HG03139 (cell line): ENCODE data around the gene DCHS1.

Experiments
- ATAC-seq: cut with Tn5 transposase; IDR thresholded peaks from one replicate; pipeline ENCODE4 v1.9.1; 2021; ENCODE audit not compliant: unreplicated experiment

DCHS1 gene

GRCh38 chr11:6612213-6613041 lies 43.2 kb downstream of the DCHS1 start, which contains the start of gene TAF10:
TSS of gene TAF10 (minus strand) at chr11:6612216. CDS start at chr11:6612189, 27 bp downstream.
- ATAC-seq = peak; percentile 89

DNA sequence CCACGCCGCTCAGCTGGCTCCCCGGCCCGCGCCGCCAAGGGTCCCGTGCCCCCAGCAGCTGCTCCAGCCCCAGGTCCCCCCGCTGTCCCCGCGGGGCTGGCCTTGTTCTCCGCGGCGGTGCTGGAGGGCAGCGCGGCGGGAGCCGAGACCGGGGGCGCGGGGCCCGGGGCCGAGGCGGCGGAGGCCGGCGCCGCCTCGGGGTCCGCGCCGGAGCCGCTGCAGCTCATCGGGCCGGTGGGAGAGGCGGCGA lies 43.7 kb downstream of the DCHS1 start:
- ATAC-seq = peak; percentile 11

DNA sequence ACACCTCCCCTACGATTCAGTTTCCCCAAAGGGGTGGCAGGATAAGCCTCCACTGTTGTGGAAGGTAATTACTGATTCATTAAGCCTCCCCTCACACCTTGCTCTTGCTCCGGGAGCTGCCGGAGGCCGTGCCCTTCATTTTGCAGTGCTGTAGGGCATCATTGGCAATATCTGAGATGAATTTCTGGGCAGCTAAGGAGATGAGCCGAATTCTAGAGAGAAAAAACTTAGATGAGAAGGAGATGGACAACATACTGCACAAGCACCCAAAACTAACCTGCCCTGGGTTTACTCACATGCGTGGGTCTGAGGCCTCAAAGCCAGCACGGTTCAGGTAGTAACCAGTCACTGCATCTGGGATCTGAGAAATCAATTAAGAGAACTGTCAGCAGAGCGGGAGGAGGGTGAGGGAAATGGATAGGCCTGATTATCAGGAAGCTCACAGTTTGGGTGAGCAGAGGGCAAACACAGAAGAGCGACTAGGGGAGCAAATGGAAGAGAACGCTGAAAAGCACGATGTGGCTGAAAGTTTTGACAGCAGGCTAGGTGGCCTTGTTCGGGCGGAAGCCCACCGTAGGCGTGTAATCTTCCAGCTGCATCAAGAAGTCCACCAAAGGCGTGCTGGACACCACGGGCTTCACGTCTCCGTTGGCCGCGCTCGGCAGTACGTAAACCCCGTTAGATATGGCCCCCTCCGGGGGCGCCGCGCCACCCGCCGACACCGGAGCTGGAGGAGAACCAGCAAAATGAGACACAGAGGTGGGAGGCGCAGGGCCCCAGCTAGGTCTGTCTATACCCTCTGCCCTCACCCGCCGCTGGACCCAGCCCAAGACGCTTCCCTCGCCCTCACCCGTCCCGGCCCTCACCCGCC lies 44.3 kb downstream of the DCHS1 start:
- ATAC-seq = peak; percentile 0

DNA sequence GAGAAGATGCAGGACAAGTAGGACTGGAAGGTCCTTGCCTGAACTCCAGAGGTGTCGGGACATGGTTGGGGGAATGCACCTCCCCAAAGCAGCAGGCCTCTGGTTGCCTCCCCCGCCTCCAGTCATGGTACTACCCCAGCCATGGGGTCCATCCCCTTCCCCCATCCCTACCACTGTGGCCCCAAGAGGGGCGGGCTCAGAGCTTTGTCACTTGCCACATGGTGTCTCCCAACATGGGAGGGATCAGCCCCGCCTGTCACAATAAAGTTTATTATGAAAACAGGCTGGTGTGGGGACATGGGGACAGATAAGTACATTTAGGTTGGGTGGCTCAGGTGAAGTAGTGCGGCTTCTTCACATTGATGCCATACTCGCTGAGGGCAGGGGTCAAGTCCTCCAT lies 45.0 kb downstream of the DCHS1 start:
- ATAC-seq = no peak

- no peak for ATAC-seq
Measured at GRCh38 chr11:6609502-6610015, 46.0 kb downstream of the DCHS1 start.

DNA sequence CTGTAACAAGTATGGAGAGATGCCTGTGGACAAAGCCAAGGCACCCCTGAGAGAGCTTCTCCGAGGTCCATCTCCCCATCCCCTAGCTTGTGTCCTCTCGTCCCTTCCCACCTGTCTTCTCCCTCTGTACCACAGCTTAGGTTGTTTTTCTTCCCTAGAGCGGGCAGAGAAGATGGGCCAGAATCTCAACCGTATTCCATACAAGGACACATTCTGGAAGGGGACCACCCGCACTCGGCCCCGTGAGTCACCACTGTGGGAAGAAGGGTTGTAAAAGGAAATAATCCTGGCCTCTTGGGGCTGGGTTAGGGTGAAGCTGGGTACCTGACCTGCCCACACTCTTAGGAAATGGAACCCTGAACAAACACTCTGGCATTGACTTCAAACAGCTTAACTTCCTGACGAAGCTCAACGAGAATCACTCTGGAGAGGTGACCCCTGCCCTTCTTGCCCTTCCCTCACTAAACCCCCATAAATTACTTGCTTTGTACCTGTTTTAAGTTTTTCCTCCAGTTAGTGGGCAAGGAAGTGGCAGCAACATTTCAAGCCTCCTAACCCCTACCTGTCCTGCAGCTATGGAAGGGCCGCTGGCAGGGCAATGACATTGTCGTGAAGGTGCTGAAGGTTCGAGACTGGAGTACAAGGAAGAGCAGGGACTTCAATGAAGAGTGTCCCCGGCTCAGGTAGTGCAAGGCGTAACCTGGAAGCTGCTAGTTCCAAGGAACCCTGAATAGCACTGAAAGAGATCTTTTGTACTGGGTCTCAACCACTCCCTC lies 46.7 kb downstream of the DCHS1 start:
- no peak for ATAC-seq

DNA sequence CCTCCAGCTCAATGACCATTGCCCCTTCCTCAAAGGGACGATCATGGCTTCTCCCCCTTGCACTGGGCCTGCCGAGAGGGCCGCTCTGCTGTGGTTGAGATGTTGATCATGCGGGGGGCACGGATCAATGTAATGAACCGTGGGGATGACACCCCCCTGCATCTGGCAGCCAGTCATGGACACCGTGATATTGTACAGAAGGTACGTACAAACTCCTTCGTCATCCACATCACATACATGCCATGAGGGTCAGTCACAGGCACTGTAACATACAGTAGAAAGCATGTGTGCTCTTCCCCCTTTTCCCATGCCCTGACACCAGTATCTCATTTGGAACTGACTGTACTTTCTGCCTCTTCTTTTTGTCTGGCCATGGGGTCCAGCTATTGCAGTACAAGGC lies 47.6 kb downstream of the DCHS1 start:
- ATAC-seq = no peak

GRCh38 chr11:6607190-6607795 lies 48.3 kb downstream of the DCHS1 start:
- ATAC-seq = no peak

DNA sequence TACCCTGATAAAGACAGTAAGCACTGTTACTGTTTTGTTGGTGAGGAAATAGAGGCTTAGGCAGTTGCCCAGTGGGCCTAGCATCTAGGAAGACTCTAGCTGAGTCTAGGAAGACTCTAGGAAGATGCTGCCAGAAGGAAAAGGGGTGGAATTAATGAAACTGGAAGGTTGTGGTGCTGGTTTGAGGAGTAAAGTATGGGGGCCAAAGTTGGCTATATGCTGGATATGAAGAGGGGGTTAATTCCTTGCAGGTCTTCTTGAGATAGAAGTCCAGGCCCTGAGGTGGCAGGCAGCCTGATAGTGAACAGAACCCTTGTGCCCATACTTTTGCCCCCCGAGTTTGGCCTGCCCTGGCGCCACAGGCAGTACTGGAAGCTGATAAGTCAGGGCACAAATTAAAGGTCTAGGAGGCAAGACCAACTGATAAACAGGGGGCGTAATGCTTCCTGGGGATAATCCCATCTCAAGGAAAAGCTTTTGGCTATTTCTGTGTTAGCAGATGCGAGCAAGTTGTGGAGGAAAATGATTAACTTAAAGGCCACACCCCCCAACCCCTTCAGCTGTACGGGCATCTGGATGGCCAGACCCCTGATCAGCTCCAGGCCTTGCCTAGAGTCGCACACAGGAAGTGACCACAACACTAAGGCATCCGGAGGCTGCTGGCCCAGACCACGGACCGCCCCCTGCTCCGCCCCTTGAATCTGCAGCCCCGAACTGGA lies 49.0 kb downstream of the DCHS1 start:
- peak; percentile 44 for ATAC-seq

GRCh38 chr11:6604790-6605189 lies 50.8 kb downstream of the DCHS1 start:
- ATAC-seq = no peak

- ATAC-seq = peak; percentile 31
Measured at GRCh38 chr11:6604081-6604626, 51.5 kb downstream of the DCHS1 start.

- peak; percentile 72 for ATAC-seq
Measured at GRCh38 chr11:6603287-6604080, 52.1 kb downstream of the DCHS1 start, which contains the start of the genes ILK and RRP8. TSS of gene ILK (plus strand) at chr11:6603774. CDS start at chr11:6604272, 498 bp downstream. TSS of gene RRP8 (minus strand) at chr11:6603616. CDS start at chr11:6603502, 114 bp downstream.

GRCh38 chr11:6602096-6602940 lies 53.3 kb downstream of the DCHS1 start:
- no peak for ATAC-seq

DNA sequence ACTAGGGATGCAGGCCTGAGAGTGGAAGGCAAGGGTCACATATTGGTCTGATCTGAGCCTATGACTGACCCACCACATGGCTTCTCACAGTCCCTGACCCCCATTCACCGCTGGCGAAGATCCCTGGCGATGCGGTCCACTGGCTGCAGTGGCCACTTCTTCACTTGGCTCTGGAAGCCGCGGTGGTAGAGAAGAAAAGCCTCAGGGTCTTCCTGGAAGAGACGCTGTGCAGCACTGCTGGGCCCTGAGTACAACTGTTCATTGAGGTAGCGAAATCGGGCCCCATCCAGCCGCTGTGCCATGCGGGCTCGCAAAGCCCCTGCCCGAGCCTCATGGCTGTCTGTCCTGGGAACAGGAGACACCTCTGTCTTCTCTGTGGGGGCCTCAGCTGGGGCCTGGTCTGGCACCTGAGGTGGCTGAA lies 54.6 kb downstream of the DCHS1 start:
- no peak for ATAC-seq

DNA sequence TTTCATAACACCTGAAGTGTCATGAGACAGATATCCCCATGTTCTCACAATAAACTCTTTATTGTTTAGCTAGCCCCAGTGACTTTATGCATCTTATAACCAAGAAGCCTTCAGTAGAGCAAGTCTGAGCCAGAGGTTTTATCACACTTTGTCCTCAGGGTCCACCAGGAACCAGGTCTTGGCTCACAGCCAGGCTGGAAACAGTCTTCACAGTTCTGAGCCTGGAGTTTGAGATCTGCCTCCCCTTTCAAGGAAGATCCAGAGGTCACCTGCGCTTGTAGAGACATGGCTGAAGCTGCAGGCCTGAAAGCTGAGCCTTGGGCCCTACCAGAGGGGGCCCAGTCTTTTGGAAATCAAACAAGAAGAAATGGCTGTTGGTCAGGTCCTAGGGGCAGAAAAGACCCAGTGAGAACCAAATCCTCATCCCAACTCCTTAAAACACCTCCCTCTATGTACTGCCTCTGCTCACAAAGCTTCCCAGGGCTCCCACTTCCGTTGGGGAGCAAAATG lies 55.7 kb downstream of the DCHS1 start:
- ATAC-seq = no peak

DNA sequence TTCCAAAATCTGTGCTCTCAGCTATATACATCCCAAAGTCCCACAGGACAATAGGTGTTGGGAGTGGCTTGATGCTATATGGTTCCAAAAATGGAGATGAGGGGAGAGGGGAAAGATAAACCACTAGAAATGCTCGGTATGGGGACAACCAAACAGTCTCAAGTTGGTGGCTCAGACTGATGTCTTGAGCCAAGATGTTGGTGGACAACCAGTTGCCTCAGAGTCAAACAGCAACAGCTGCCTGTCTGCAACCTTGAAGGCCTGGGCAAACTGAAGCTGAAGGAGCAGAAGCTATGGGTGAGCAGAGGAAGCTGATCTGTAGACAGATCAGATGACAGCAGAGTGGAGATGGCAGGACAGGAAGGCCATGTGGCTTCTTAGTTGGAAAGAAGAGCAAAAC lies 56.2 kb downstream of the DCHS1 start:
- ATAC-seq = no peak

- no peak for ATAC-seq
Measured at GRCh38 chr11:6598555-6598954, 57.1 kb downstream of the DCHS1 start.
